Ovary (tissue), 9 donors: ENCODE results near the gene ATXN2. TPM values are rescaled to one million over a fixed set of nuclear protein-coding genes. Genes with fewer than 3 reads are reported as not detected.
"Not testable (repeated sequence)": the region's sequence is repeated elsewhere in the genome, so short reads cannot be mapped to it uniquely, and the experiment has no call there.

ENCODE experiments used
- DNase-seq, 5 donors: peaks; one replicate each; pipeline ENCODE4 v3.0.0-alpha.2; 2019 to 2020
- H3K27ac ChIP-seq, 2 donors: fragments of 200-600 bp; one replicate each; pipeline versions ENCODE4 v1.5.1 to v1.8.0; 2019 to 2022
- H3K27me3 ChIP-seq: fragments of 200-600 bp; one replicate; pipeline ENCODE4 v1.8.0; 2022
- H3K36me3 ChIP-seq: fragments of 200-600 bp; sonication (generic); one replicate; pipeline ENCODE4 v1.5.1; 2019
- H3K4me1 ChIP-seq: one replicate; pipeline ENCODE4 v1.8.1; 2013; ENCODE audit warnings: mild to moderate bottlenecking, moderate library complexity; ENCODE audit not compliant: insufficient read depth
- H3K4me3 ChIP-seq: fragments of 200-600 bp; sonication (generic); one replicate; pipeline ENCODE4 v1.5.1; 2017
- H3K9me3 ChIP-seq, 2 donors: fragments of 200-600 bp in 1 of 2; sonication (generic) in 1 of 2; one replicate each; pipeline versions ENCODE4 v1.5.1 to v1.8.1; 2013 to 2019; ENCODE audit warnings: mild to moderate bottlenecking in 1 of 2, moderate library complexity in 1 of 2
- EP300 ChIP-seq: sonication (generic); formaldehyde crosslinking; IDR thresholded peaks from one replicate; pipeline ENCODE4 v1.6.1; 2017; ENCODE audit warnings: antibody characterized with exemption
- POLR2A ChIP-seq: fragments of 450-650 bp; IDR thresholded peaks from one replicate; pipeline ENCODE4 v1.6.1; 2017; ENCODE audit warnings: antibody characterized with exemption, mild to moderate bottlenecking, moderate library complexity
- WGBS, 3 donors: extraction: QIAGEN DNeasy Blood & Tissue Kit in 1 of 3; methylation state at CpG; one replicate each; pipeline versions ENCODE4 v1.1.5 to v1.1.7; 2013 to 2017; 5-methylcytosine and 5-hydroxymethylcytosine counted together
- intact Hi-C, 4 donors: fragments of 100-400 bp; cut with DNase I; formaldehyde crosslinking; loops; one replicate each; pipeline versions ENCODE4 v1.11.0 to v1.15.1; 2022 to 2023
- polyA plus RNA-seq, 2 donors: library from polyadenylated mRNA; stranded (reverse); fragments of 200-250 nt in 1 of 2; fragments of 350-450 nt in 1 of 2; fragmentation: Illumina TruSeq in 1 of 2; extraction: RNeasy Lipid Tissue Mini Kit (QIAGEN cat#74804) in 1 of 2; gene quantifications; one replicate each; pipeline ENCODE4 v1.2.3, GENCODE V29; 2013 to 2014
- total RNA-seq, 7 donors: library from RNA; depleted of rRNA in 2 of 7; stranded (reverse); fragments of >200 nt in 2 of 7; fragmentation: NEBNext Ultra II Directional in 3 of 7; extraction: Animal tissue kit (Norgen Biotek cat#: 25700) in 3 of 7; gene quantifications; one replicate each; pipeline versions ENCODE4 v1.1.0 to v1.2.4, GENCODE V29; 2016 to 2023
- TF ChIP-seq, protein P1 (sequence below), 3 donors: fragments of 450-650 bp in 2 of 3; fragments of 200-600 bp in 1 of 3; IDR thresholded peaks; one replicate each; pipeline versions ENCODE4 v1.5.1 to v1.8.0; 2016 to 2022; ENCODE audit warnings: antibody characterized with exemption in 3 of 3, mild to moderate bottlenecking in 1 of 3
- donor health status: DM: no; HTN: no; CAD: no; lungs with moderate emphysema.
- donor health status: DM: no; HTN: no; CAD: no.
- donor health status: Bipolar disorder and iron deficiency.
- donor health status: DM: yes; HTN: yes; CAD: no.
- donor health status: DM: no; HTN: no; CAD: no.
- donor health status: DM: yes; HTN: yes; CAD: no.

The ATXN2 gene
- total and polyA plus RNA-seq, 9 donors, result 28.4 to 106 (median 60.9) TPM

DNA sequence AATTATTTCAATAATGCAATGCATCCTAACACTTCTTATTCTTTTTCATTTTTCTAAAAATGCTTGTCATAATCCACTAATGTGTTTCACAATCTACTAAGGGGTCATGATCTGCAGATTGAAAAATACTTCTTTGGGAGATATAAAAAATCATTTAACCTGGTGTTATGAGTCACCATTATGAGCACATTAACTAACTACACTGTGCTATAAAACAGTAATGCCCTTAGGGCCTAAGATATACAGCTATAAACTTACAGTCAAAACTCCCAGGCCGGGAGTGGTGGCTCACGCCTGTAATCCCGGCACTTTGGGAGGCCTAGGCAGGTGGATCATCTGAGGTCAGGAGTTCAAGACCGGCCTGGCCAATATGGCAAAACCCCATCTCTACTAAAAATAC lies 14.2 kb downstream of the ATXN2 start:
- Histone ChIP-seq H3K9me3 (no peaks in the 10 kb centered on the region), H3K36me3 (no peaks in the 10 kb centered on the region), H3K4me3 (no peak overlapping the region), H3K27me3 (no peaks in the 10 kb centered on the region), H3K4me1 (peaks cover 13% of the 10 kb centered on the region), H3K27ac (no peak overlapping the region)
- 72 to 97% (median 85%) methylated on average over 4 of the region's 4 CpGs for WGBS, 3 donors
- TF ChIP-seq, protein P1, sequence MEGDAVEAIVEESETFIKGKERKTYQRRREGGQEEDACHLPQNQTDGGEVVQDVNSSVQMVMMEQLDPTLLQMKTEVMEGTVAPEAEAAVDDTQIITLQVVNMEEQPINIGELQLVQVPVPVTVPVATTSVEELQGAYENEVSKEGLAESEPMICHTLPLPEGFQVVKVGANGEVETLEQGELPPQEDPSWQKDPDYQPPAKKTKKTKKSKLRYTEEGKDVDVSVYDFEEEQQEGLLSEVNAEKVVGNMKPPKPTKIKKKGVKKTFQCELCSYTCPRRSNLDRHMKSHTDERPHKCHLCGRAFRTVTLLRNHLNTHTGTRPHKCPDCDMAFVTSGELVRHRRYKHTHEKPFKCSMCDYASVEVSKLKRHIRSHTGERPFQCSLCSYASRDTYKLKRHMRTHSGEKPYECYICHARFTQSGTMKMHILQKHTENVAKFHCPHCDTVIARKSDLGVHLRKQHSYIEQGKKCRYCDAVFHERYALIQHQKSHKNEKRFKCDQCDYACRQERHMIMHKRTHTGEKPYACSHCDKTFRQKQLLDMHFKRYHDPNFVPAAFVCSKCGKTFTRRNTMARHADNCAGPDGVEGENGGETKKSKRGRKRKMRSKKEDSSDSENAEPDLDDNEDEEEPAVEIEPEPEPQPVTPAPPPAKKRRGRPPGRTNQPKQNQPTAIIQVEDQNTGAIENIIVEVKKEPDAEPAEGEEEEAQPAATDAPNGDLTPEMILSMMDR (IDR thresholded peaks at IDR 0.05), result no peak
- no peak for TF ChIP-seq POLR2A
- TF ChIP-seq EP300, result no peak
- intact Hi-C loops, result no loop called here
- no peak for DNase-seq

DNA sequence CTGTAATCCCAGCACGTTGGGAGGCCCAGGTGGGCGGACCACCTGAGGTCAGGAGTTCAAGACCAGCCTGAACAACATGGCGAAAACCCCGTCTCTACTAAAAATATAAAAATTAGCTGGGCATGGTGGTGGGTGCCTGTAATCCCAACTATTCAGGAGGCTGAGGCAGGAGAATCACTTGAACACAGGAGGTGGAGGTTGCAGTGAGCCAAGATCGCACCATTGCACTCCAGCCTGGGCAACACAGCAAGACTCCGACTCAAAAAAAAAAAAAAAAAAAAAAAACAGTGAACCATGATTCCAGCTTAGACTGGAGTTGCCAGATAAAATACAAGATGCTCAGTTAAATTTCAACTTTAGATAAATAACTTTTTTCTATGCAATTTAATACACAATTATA lies 15.6 kb downstream of the ATXN2 start:
- H3K9me3 ChIP-seq, H3K27ac ChIP-seq, intact Hi-C loops, H3K4me3 ChIP-seq, H3K27me3 ChIP-seq, H3K36me3 ChIP-seq: not testable (repeated sequence)
- WGBS, 3 donors, result 90 to 92% (median 90%) methylated on average over 6 of the region's 6 CpGs
- H3K4me1 ChIP-seq, result peaks cover 13% of the 10 kb centered on the region
- DNase-seq, result peak in 1 of 5 donors; percentile 4

DNA sequence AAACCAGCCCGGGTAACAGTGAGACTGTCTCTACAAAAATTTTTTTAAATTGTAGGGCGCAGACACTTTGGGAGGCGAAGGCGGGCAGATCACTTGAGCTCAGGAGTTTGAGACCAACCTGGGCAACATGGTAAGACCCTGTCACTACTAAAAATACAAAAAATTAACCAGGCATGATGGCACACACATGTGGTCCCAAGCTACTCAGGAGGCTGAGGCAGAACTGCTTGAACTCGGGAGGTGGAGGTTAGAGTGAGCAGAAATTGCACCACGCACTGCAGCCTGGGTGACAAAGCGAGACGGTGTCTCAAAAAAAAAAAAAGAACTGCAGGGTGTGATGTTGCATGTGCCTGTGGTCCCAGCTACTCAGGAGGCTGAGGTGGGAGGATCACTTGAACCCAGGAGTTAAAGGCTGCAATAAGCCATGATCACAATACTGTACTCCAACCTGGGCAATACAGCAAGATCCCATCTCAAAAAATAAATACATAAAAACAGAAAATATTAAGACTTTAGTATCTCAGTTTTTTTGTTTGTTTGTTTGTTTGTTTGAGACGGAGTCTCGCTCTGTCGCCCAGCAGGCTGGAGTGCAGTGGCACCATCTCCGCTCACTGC lies 16.9 kb downstream of the ATXN2 start:
- peaks cover 11% of the 10 kb centered on the region for H3K4me1 ChIP-seq
- H3K27ac ChIP-seq, result no peak overlapping the region
- no peaks in the 10 kb centered on the region for H3K27me3 ChIP-seq
- DNase-seq, result no peak
- H3K9me3 ChIP-seq, result no peaks in the 10 kb centered on the region
- H3K36me3 ChIP-seq, result no peaks in the 10 kb centered on the region
- 91 to 92% (median 92%) methylated on average over 12 of the region's 12 CpGs for whole genome bisulfite sequencing, 3 donors
- intact Hi-C loops, result no loop called here
- H3K4me3 ChIP-seq, result no peak overlapping the region
- TF ChIP-seq EP300, result no peak
- TF ChIP-seq POLR2A, result no peak
- TF ChIP-seq, protein P1 (IDR thresholded peaks at IDR 0.05), result no peak

DNA sequence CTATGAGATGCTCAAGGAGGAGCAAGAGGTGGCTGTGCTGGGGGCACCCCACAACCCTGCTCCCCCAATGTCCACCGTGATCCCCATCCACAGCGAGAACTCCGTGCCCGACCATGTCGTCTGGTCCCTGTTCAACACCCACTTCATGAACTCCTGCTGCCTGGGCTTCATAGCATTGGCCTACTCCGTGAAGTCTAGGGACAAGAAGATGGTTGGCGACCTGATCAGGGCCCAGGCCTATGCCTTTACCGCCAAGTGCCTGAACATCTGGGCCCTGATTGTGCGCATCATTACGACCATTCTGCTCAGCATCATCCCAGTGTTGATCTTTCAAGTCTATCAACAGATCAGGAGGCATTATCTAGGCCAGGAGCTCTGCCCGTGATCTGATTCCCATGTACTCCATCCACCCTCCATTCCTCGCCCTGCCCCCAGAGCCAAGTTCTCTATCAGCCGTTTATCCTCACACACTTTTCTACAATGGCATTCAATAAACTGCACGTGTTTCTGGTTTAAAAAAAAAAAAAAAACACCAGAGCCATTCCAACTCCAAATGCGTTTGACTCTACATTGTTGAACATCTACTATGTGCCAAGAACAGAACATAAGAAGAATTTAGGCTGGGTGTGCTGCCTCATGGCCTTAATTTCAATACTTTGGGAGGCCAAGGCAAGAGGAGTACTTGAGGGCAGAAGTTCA lies 17.5 kb downstream of the ATXN2 start:
- intact Hi-C loops, result no loop called here
- no peak for TF ChIP-seq POLR2A
- TF ChIP-seq, protein P1 (IDR thresholded peaks at IDR 0.05), result no peak
- TF ChIP-seq EP300, result no peak
- Histone ChIP-seq H3K9me3 (no peaks in the 10 kb centered on the region), H3K36me3 (no peaks in the 10 kb centered on the region), H3K27ac (no peak overlapping the region), H3K27me3 (no peaks in the 10 kb centered on the region), H3K4me3 (no peak overlapping the region), H3K4me1 (peaks cover 10% of the 10 kb centered on the region)
- no peak for DNase-seq
- 79 to 80% (median 80%) methylated on average over 15 of the region's 15 CpGs for WGBS, 3 donors

DNA sequence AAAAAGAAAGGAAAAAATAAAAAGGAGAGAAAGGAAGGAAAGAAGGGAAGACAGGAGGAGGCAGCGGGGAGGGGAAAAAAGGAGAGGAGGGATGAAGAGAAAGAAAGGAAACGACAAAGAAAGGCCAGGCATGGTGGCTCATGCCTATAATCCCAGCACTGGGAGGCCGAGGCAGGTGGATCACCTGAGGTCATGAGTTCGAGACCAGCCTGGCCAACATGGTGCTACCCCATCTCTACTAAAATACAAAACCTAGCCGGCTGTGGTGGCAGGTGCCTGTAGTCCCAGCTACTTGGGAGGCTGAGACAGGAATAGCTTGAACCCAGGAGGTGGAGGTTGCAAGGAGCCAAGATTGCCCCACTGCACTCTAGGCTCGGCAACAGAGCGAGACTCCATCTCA lies 18.4 kb downstream of the ATXN2 start:
- H3K36me3 ChIP-seq, result no peaks in the 10 kb centered on the region
- no peak for TF ChIP-seq POLR2A
- TF ChIP-seq, protein P1 (IDR thresholded peaks at IDR 0.05), result no peak
- no peak for TF ChIP-seq EP300
- H3K4me1 ChIP-seq, result peaks cover 10% of the 10 kb centered on the region
- WGBS, 3 donors, result 80 to 87% (median 82%) methylated on average over 7 of the region's 7 CpGs
- DNase-seq, result no peak
- intact Hi-C loops, result no loop called here
- no peaks in the 10 kb centered on the region for H3K27me3 ChIP-seq
- no peak overlapping the region for H3K27ac ChIP-seq
- no peaks in the 10 kb centered on the region for H3K9me3 ChIP-seq
- H3K4me3 ChIP-seq, result no peak overlapping the region
